ENCODE results near the gene UBQLN3.

Gene UBQLN3

DNA sequence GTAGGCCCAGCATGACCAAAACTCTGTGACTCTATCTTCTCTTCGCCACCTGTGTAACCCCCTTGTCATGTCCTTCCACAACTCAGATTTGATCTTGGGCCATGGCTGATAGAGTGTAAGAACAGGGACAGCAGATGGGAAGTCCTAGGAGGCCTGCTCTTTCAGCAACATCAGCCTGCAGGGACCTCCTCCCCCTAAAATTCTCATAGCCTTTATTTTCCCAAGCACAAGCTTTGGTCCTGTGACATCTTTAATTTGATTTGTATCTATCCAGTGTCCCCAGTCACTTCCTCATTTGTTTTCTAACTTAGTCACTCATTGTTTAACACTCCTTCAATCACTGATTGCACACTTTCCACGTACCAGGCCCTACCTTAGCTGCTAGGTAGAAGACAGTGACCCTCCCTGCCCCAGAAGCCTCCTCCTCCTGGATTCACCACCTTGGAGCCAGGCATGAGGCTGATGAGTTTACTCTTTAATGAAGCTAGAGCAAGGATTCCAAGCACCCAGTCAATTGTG, 5.3 kb downstream of the UBQLN3 start:
- DNase-seq: no peak

DNA sequence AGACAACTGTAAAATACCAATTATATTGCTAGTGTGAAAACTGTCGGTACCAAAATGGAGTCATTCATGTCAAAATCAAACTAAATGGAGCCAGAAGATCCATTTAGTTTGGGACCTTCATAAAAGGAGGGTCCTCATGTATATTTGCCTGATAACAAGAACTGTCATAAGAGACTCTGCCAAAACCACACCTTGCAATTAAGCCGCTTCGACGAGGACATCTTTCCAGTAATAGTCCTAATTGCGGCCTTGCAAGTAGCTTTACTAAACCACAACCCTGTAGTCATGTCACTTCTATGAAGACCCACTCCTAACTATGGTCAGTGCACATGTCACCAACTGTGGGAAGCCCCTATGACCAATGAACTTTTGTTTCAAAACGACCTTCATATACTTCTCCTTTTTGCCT, 9.4 kb downstream of the UBQLN3 start:
- DNase-seq: no peak

DNA sequence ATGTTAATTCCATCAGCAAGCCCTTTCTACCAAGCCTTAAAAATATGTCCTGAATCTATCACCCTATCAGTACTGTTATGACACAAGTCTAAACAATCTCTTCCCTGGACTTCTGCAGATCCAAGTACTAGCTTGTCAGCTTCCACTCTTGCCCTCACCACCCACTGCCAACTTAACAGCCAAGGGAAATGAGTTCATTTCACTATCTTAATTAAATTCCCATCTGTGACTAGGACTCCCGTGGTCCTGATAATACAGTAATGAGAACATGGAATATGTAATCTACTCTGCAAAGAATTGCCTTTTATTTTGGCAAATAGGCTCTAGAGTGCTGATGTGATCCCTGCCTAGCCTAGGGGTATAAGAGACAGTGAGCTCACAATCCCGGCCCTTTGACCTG, 10.1 kb downstream of the UBQLN3 start:
- DNase-seq: no peak

DNA sequence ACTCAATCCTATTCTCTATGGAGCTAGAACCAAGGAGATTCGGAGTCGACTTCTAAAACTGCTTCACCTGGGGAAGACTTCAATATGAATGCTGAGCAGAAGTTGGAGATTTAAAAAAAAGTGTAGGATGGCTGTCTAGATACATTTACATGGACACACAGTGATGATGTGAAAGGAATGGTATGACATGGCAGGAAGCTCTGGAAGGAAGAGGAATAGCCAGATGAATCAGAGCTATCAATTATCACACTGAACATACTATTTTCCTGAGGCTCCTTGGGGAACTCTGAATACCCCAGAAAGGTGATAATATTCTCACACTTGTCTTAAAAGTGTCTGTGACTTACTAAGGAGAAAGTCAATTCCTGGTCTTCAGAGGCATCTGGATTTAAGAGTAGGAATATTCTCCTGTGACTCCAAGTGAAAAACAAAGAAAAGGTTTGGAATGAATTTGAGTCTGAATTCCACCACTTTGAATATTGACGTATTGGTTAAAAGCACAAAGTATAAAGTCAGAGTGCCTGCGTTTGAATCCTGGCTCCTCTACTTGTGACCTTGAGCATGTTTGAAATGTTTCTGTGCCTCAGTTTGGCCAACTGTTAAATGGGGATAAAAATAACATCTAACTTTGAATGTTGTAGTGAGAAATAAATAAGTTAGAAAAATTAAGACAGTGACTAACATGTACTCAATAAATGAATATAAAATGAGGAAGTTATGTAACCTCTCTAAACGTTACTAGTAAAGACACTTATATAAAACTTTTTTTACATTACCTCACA, 20.0 kb downstream of the UBQLN3 start:
- no peak for DNase-seq

GRCh38 chr11:5488798-5489399, 20.9 kb downstream of the UBQLN3 start:
- DNase-seq: no peak

DNA sequence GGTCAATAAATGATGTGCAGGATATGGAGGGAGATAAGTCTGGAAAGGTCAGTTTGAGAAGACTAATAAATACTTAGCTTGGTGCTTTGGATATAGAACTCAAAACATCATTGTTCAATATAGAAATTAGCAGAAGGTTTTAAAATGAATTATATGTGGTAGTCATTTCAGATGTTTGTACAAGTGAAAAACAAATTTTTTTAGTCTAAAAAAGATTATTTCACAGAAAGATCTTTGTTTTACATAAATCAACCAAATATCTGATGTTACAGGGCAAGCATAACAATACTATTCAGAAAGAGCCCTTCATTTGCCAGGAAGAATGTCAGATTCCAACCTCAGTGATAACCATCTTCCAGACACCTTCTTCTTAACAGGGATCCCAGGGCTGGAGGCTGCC, 21.4 kb downstream of the UBQLN3 start, which contains the start of gene OR52D1:
Gene OR52D1, plus strand, starts transcription at position 301 of the 400 bp plus-strand sequence. Its CDS starts 22 bp downstream, at position 323.
- DNase-seq: no peak

DNA sequence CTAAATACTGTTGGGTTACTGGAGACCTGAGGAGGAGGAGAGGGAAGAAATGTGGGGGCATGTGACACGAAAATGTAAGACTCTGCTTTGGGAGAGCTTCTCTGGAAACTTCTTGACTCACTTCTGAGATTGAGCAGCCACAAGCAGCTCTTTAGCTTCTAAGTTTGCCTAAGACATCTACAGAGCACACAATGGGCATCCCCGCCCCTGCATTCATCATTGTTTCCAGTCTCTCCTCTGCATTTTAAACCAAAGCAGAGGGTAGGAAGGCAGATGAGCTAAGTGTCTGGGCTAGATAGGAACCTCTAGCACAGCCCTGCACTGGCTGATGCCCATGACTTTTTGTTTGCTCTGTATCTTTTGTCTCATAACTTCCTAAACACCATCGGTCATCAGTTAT, 23.3 kb downstream of the UBQLN3 start:
- DNase-seq: no peak

GRCh38 chr11:5486003-5486402, 23.8 kb downstream of the UBQLN3 start:
- no peak for DNase-seq

- DNase-seq: peak; percentile 0
Measured at GRCh38 chr11:5476186-5476819, 33.5 kb downstream of the UBQLN3 start.

DNA sequence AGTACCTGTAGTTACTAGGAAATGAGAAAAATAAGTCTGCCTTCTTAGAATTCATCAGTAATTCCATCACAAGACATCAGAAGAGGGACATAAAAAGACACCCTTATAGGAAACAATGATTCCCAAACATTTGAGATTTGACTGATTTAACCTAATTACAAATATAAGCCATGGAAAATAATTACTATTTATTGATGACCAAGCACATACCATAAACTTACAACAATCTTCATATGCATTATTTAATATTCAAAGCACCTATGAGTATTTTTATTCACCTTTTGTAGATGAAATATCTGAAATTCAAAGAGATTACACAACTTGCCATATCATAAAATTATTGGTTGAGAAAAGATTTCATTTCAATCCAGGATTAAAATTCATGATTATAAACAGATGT, 35.8 kb downstream of the UBQLN3 start:
- no peak for DNase-seq

DNA sequence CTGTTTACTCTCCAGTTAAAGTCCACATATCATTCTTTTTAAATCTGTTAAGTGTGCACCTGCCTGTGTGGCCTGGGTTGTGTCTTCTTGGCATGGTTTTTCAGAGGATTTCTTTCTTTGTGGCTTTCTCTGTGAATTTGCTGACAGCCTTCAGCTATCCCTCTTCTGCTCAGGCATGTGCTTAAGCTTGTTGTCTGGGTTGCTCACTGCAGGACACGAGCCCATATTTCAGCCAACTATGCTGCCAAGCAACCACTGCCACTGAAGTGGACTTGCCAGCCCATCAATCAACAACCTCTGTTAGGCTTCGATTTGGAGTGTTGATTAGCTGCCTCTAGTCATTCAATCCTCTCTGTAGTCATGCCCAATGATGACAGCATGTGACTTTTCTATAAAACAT, 42.2 kb downstream of the UBQLN3 start:
- no peak for DNase-seq

DNA sequence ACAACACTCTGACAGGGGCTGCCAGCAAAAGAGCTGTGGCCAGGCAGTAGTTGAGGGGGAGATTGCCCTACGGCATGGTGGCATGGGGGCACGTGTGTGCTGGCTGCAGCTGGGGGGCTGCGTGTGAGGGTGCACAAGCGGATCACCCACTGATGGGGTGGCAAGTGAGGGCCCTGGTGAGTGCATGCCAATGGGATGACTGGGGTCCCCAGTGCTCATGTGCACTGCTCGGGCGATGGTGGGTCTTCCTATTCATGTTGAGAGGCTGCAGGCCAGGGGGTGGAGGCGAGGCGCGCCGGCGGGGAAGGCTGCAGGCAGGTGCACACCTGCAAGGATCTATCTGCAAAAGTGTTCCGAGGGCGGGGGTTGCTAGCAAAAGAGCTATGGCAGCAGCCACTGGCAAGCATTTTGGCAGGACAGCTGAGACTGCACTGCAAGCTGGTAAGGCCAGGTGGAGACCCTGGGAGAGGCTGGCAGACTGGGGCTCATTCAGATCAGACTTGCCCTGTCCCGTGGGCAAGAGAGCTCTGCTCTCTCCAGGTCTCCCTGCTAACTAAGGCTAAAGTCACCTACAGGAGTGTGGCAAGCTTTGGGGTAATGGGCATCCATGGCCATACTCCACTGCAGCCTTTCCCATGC, 48.7 kb downstream of the UBQLN3 start:
- no peak for DNase-seq

Data from SHP77 treated with DMSO at 0.1 percent for 48 hours (cell line).